ENCODE results near the gene ZNF655.
"Not testable (repeated sequence)": the region's sequence is repeated elsewhere in the genome, so short reads cannot be mapped to it uniquely, and the experiment has no call there.

The ZNF655 gene

GRCh38 chr7:99558306-99559174, at the start of gene ZNF655:
ZNF655 (plus strand) TSS chr7:99558642; CDS start chr7:99560560, 1,918 bp downstream.
- DNase-seq (ENCODE audit: extremely low spot score, insufficient read length, low read depth) (peak; percentile 87), FAIRE-seq (peak; percentile 82)

GRCh38 chr7:99514050-99514449, 44.4 kb upstream of the ZNF655 start:
- FAIRE-seq (no peak), DNase-seq (ENCODE audit: extremely low spot score, insufficient read length, low read depth) (no peak)

DNA sequence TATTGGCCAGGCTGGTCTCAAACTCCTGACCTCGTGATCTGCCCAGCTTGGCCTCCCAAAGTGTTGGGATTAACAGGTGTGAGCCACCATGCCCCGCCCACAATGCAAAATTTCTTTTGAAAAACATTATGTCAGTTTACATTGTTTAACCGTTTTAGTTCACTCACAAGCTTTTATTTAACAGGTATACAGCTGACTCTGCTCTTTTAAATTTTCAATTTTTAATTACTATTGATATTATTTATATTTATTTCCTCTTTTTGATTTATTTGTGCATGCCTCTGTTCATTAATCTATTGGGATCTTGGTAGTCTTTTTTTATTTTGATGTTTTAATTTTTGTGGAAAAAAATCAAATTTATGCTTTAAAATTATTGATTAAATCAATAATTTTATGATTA, 37.0 kb upstream of the ZNF655 start:
- no peak for FAIRE-seq
- DNase-seq (ENCODE audit: extremely low spot score, insufficient read length, low read depth): no peak

- FAIRE-seq (no peak), DNase-seq (ENCODE audit: extremely low spot score, insufficient read length, low read depth) (no peak)
Observed at GRCh38 chr7:99525713-99526440, 32.6 kb upstream of the ZNF655 start.

DNA sequence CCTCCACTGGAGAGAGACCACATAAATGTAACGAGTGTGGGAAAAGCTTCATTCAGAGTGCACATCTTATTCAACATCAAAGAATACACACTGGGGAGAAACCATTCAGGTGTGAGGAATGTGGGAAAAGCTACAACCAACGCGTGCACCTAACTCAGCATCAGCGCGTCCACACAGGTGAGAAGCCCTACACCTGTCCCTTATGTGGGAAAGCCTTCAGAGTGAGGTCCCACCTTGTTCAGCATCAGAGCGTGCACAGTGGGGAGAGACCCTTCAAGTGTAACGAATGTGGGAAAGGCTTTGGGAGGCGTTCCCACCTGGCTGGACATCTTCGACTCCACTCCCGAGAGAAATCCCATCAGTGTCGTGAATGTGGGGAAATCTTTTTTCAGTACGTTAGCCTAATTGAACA, 27.1 kb upstream of the ZNF655 start:
- DNase-seq (ENCODE audit: extremely low spot score, insufficient read length, low read depth) (no peak), FAIRE-seq (no peak)

DNA sequence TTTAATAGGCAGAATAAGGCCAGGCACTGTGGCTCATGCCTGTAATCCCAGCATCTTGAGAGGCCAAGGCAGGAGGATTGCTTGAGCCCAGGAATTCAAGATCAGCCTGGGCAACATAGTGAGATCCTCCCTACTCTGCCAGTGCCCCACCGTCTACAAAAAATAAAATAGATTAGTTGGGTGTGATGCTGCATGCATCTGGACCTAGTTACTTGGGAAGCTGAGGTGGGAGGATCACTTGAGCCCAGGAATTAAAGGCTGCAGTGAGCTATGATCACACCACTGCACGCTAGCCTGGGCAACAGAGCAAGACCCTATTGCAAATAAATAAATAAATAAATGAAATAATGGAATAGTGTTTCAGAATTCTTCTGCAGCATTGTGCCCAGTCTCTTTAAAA, 22.8 kb upstream of the ZNF655 start:
- FAIRE-seq (no peak), DNase-seq (ENCODE audit: extremely low spot score, insufficient read length, low read depth) (no peak)

DNA sequence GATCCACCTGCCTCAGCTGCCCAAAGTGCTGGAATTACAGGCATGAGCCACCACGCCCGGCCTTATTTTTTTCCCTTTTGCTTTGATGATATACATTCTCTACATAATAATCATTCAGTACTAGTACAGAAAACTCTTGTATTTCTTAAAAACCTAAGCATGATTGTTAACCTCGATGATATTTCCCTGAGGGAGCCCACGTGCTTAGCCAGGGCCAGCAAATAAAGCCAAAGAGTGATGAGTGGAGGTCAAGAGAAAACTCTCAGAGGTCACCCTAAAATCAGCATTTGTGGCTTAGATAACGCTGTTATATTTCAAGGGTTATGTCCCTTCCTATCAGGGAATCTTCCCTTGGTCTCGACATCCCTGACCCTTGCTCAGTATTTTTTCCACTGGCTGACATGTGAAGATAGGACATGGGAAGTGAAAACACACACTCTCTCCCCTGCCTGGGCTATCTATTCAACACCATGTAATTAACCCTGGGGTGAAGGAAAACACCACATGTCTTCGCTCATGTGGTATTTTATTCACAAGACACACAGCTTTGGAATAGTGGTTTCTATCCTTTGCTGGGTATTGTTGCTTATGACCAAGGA, 19.1 kb upstream of the ZNF655 start:
- DNase-seq (ENCODE audit: extremely low spot score, insufficient read length, low read depth) (no peak), FAIRE-seq (no peak)

DNA sequence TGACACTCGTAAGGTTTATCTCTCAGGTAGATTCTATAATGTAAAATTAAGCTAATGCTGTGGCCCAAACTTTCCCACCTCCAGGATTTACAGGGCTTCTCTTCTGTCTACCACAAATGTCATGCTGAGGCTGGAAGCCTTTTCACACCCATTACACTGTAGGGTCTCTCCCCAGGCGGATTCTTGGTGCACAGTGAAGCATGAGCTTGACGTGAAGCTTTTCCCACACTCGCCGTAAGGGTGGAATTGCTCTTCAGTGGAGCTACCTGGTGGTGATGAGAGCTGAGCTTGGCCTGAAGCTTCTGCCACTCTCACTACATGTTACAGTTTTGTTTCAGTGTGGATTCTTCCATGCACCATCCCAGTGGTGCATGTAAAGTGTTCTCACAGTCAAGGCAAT, 17.9 kb upstream of the ZNF655 start:
- no peak for DNase-seq (ENCODE audit: extremely low spot score, insufficient read length, low read depth)
- FAIRE-seq: no peak

- no peak for DNase-seq (ENCODE audit: extremely low spot score, insufficient read length, low read depth)
- FAIRE-seq: no peak
Observed at GRCh38 chr7:99541212-99541611, 17.2 kb upstream of the ZNF655 start.

DNA sequence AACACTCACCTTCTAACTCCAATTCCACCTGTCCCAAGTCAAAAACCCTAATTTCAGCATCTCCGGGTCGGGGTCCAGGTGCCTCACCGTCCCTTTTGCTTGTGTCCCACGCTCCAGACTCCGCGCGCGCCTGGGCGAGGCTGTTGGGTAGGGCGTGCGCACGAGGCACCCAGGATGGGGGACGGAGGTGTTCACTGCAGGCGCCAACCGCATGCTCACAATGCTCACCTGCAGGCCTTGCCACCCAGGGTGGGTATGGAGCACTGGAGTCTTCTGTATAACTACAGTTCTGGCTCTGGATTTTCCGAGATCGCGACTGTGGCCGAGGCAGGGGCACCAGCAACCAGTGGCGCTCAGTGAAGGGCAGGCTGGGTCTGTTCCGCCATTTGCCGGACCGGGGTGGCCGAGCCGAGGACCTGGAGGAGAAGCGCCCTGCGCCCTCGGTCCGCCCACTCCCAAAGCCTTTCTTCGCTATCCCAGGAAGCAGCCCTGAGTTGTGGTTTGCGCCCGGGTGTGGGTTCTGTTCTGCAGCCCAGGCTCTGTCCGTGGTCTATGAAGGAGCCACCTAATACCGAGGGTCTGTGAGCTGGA, 15.3 kb upstream of the ZNF655 start:
- DNase-seq (ENCODE audit: extremely low spot score, insufficient read length, low read depth): no peak
- FAIRE-seq: no peak

DNA sequence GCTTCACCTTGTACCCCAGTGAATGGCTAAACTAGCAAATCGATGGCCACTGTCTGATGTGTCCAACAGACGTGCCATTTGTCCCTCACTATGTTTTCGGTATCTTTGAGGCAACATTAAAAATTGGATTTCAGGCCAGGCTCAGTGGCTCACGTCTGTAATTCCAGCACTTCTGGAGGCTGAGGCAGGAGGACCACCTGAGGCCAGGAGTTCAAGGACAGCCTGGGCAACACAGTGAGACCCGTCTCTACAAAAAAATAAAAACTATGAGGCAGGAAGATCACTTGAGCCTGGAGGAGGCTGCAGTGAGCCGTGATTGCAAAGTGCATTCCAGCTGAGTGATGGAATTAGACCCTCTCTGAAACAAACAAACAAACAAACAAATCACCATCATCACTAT, 14.5 kb upstream of the ZNF655 start:
- no peak for FAIRE-seq
- DNase-seq (ENCODE audit: extremely low spot score, insufficient read length, low read depth): no peak

GRCh38 chr7:99545308-99545707, 13.1 kb upstream of the ZNF655 start:
- FAIRE-seq: not testable (repeated sequence)

DNA sequence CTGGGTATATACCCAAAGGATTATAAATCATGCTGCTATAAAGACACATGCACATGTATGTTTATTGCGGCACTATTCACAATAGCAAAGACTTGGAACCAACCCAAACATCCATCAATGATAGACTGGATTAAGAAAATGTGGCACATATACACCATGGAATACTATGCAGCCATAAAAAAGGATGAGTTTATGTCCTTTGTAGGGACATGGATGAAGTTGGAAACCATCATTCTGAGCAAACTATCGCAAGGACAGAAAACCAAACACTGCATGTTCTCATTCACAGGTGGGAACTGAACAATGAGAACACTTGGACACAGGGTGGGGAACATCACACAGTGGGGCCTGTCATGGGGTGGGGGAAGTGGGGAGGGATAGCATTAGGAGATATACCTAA, 8.9 kb upstream of the ZNF655 start:
- FAIRE-seq; DNase-seq (ENCODE audit: extremely low spot score, insufficient read length, low read depth): not testable (repeated sequence)

More at GRCh38 chr7:99545308-99545707, 13.1 kb upstream of the ZNF655 start:
- not testable (repeated sequence) for DNase-seq (ENCODE audit: extremely low spot score, insufficient read length, low read depth)

GRCh38 chr7:99551334-99551733, 7.1 kb upstream of the ZNF655 start:
- DNase-seq (ENCODE audit: extremely low spot score, insufficient read length, low read depth): no peak
- FAIRE-seq: no peak

DNA sequence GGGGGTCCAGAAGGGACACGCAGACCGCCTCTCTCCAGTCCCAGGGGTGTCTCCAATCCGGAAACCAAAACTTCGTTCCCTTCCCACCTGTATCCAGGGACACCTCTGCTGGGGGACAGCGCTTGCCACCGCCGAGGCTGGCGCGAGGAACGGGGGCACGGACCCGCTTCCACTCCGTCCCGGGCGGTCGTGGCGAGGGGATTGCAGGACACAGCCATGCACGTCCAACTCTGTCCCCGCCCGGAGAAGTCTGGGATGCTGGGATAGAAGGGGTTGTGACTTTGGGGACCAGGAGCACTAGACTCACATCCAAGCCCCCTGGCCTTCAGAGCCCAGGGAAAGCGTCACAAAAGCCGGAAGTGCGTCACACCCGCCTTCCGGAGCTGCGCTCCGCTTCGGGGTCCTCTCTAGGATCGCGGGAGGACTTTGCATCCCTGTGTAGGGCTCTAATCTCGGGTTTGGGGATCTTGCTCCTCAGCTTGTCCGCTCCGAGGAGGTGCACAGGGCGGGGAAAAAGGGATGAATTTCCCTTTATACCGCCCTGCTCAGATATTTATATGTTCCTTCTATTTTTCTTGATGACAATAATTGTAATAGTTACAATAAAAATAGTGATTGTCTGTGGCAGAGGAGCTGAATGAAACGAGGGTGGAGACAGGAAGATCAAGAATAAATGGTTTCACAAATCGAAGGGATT, 6.5 kb upstream of the ZNF655 start, which contains the start of gene FAM200A:
FAM200A (minus strand) TSS at position 348 of the 697 bp plus-strand sequence. CDS start 3,707 bp downstream, outside the sequence.
- peak; percentile 98 for FAIRE-seq

DNA sequence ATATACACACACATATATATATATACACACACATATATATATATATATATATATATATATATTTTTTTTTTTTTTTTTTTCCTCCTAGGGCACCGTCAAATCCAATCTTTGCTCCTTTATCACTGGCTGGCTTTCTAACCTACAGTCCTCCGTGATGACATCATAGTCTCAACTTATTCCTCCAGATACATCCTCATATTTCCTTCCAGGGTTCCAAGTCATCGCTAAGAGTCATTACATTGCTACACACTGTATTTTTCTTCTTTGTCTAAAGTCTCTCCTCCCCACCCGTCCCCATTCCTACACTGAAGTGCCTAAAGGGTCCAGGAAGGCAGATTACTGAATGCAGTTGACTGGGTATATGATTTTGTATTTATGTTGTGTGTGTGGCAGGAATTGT, 5.4 kb upstream of the ZNF655 start:
- no peak for FAIRE-seq
- DNase-seq (ENCODE audit: extremely low spot score, insufficient read length, low read depth): no peak

More for the DNA sequence above, 6.5 kb upstream of the ZNF655 start, which contains the start of gene FAM200A:
- DNase-seq (ENCODE audit: extremely low spot score, insufficient read length, low read depth): peak; percentile 94

DNA sequence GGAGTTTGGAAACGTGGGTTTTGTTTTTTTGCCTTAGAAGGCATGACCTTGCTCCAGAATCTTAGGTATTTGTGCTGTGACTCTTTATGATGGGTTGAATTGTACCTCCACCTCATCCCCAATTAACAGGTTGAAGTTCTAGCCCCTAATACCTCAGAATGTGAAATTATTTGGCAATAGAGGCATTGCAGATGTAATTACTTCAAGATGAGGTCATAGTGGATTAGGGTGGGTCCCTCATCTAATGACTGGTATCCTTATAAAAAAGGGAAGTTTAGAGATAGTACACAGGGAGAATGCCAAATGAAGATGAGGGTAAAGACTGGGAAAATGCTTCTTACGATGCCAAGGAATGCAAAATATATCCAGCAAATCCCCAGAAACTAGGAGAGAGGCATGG, 3.5 kb upstream of the ZNF655 start:
- no peak for FAIRE-seq
- no peak for DNase-seq (ENCODE audit: extremely low spot score, insufficient read length, low read depth)

DNA sequence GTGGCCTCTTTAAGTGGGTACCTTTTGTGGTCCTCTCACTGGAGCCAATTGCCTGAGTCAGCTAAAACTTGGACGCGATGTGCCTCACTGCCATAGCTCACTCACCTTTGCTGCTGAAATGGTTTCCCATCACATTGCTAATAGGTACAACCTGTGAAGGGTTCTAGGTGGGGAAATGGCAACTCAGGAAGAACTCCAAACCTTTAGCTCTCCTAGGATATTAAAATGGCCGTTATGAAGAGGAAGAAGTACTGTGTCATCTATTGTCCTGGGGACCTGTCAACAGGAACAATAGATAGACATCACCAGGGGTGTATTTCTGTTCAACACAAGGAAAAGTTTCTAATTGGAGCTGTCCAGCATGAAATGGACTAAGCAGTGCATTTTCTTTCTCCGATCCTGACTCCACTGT, 1.2 kb upstream of the ZNF655 start:
- FAIRE-seq: no peak
- DNase-seq (ENCODE audit: extremely low spot score, insufficient read length, low read depth): no peak

GRCh38 chr7:99557940-99558305, 519 bp upstream of the ZNF655 start:
- no peak for FAIRE-seq
- no peak for DNase-seq (ENCODE audit: extremely low spot score, insufficient read length, low read depth)

All from GM18507 (cell line).